GM12878 (cell line): Measurements from ENCODE around the gene SLC47A2. TPM values are rescaled to one million over a fixed set of nuclear protein-coding genes. Genes with fewer than 3 reads are reported as not detected.

Source experiments
- ATAC-seq: fragments of 200-7000 bp; cut with Tn5 transposase; 3 replicates; pipeline ENCODE4 v1.9.1; 2020; ENCODE audit warnings: mild to moderate bottlenecking, moderate library complexity
- BruUV-seq: library from RNA; stranded (reverse); fragments of 400-500 nt; replicated peaks from 2 replicates; lab custom pipeline; 2021; lab: Mats Ljungman, UMichigan
- CTCF ChIA-PET: fragments of 300-600 bp; sonication (Branson Sonifier 250); formaldehyde crosslinking; extraction: SDS; loops from one replicate; lab custom pipeline; 2021; ENCODE audit warnings: inconsistent platforms; lab: Yijun Ruan, JAX
- POLR2A ChIA-PET: fragments of 350-600 bp; formaldehyde crosslinking; extraction: SDS; loops from one replicate; lab custom pipeline; 2021; ENCODE audit warnings: inconsistent platforms; lab: Charles Lee
- RAD21 ChIA-PET: fragments of 300-600 bp; sonication (Branson Sonifier 250); formaldehyde crosslinking; loops from one replicate; lab custom pipeline; 2023; ENCODE audit warnings: antibody characterized with exemption; ENCODE audit not compliant: unreplicated experiment; lab: Charles Lee
- SMC1A ChIA-PET: fragments of 300-600 bp; sonication (Branson Sonifier 250); formaldehyde crosslinking; loops from one replicate; lab custom pipeline; 2023; ENCODE audit not compliant: unreplicated experiment, uncharacterized antibody; lab: Charles Lee
- DNase-seq: peaks from one replicate; pipeline ENCODE4 v3.0.0-alpha.2; 2011; ENCODE audit warnings: low read depth, low spot score
- FAIRE-seq: peaks from 3 replicates; lab custom pipeline; 2011; peaks lifted over from hg19 to GRCh38; lab: Jason Lieb, UNC
- H2AFZ ChIP-seq: 2 replicates; pipeline ENCODE4 v1.6.0; 2011; ENCODE audit warnings: low read depth, low read length, control low read depth; ENCODE audit not compliant: control insufficient read depth
- H3K27ac ChIP-seq: 2 replicates; pipeline ENCODE4 v1.5.1; 2011; ENCODE audit warnings: control low read depth; ENCODE audit not compliant: control insufficient read depth, insufficient read depth
- H3K27me3 ChIP-seq, 2 experiments: replicated peaks in 1 of 2; 2 replicates each; pipeline versions ENCODE4 v1.6.0 to v1.6.1; 2011; ENCODE audit warnings: low read length in 1 of 2; ENCODE audit not compliant: control insufficient read depth in 2 of 2, insufficient read depth in 2 of 2
- H3K36me3 ChIP-seq, 2 experiments: 2 replicates each; pipeline ENCODE4 v1.5.1; 2011; ENCODE audit warnings: low read length in 1 of 2; ENCODE audit not compliant: control insufficient read depth in 2 of 2, insufficient read depth in 2 of 2
- H3K4me1 ChIP-seq: 2 replicates; pipeline ENCODE4 v1.6.1; 2011; ENCODE audit warnings: mild to moderate bottlenecking, low read length, moderate library complexity, mixed read lengths; ENCODE audit not compliant: control insufficient read depth, insufficient read depth
- H3K4me2 ChIP-seq: 2 replicates; pipeline ENCODE4 v1.6.0; 2011; ENCODE audit warnings: control low read depth; ENCODE audit not compliant: control insufficient read depth, insufficient read depth
- H3K4me3 ChIP-seq: fragments of 200-600 bp; sonication (generic); 2 replicates; pipeline ENCODE4 v1.5.1; 2016
- H3K79me2 ChIP-seq: 2 replicates; pipeline ENCODE4 v1.6.0; 2011; ENCODE audit warnings: low read length; ENCODE audit not compliant: control insufficient read depth, insufficient read depth
- H3K9ac ChIP-seq: 2 replicates; pipeline ENCODE4 v1.8.0; 2011; ENCODE audit warnings: low read length, control low read depth, mixed read lengths; ENCODE audit not compliant: control insufficient read depth, insufficient read depth
- H3K9me3 ChIP-seq: replicated peaks from 3 replicates; pipeline ENCODE4 v1.5.1; 2011; ENCODE audit warnings: mild to moderate bottlenecking, low read length; ENCODE audit not compliant: control insufficient read depth, insufficient read depth
- H4K20me1 ChIP-seq: 2 replicates; pipeline ENCODE4 v1.6.0; 2011; ENCODE audit not compliant: control insufficient read depth, insufficient read depth
- BACH1 ChIP-seq: fragments of 450-650 bp; IDR thresholded peaks from 2 replicates; pipeline ENCODE4 v1.6.1; 2017; ENCODE audit warnings: mild to moderate bottlenecking, borderline replicate concordance
- CBFB ChIP-seq: IDR thresholded peaks from 2 replicates; pipeline ENCODE4 v1.6.1; 2016; ENCODE audit warnings: antibody characterized with exemption, low read depth
- CREB1 ChIP-seq: IDR thresholded peaks from 2 replicates; pipeline ENCODE4 v1.6.1; 2012; ENCODE audit warnings: low read depth, mild to moderate bottlenecking, inconsistent platforms
- FOXK2 ChIP-seq: fragments of 450-650 bp; IDR thresholded peaks from 2 replicates; pipeline ENCODE4 v1.6.1; 2017; ENCODE audit warnings: mild to moderate bottlenecking, moderate library complexity
- HCFC1 ChIP-seq: fragments of 150-350 bp; IDR thresholded peaks from 2 replicates; pipeline ENCODE4 v1.6.1; 2014; ENCODE audit warnings: low read length
- HDAC2 ChIP-seq: fragments of 200-600 bp; sonication (generic); IDR thresholded peaks from 2 replicates; pipeline ENCODE4 v1.6.1; 2017
- MEF2A ChIP-seq: IDR thresholded peaks from 2 replicates; pipeline ENCODE4 v1.6.1; 2011; ENCODE audit warnings: low read depth, mild to moderate bottlenecking, low read length, moderate library complexity; ENCODE audit not compliant: insufficient read depth
- NBN ChIP-seq: fragments of 450-650 bp; IDR thresholded peaks from 2 replicates; pipeline ENCODE4 v1.6.1; 2016
- NRF1 ChIP-seq: conservative IDR thresholded peaks from 2 replicates; pipeline ENCODE4 v1.6.1; 2011; ENCODE audit warnings: mild to moderate bottlenecking, low read depth, low read length, improper control_type of control experiment
- PAX8 ChIP-seq: fragments of 450-650 bp; IDR thresholded peaks from 2 replicates; pipeline ENCODE4 v1.6.1; 2017; ENCODE audit warnings: mild to moderate bottlenecking, moderate library complexity
- RUNX3 ChIP-seq: IDR thresholded peaks from 2 replicates; pipeline ENCODE4 v1.6.1; 2012; ENCODE audit warnings: low read length, inconsistent platforms
- SIX5 ChIP-seq: IDR thresholded peaks from 2 replicates; pipeline ENCODE4 v1.6.1; 2011; ENCODE audit warnings: mild to moderate bottlenecking, low read depth, low read length, moderate library complexity; ENCODE audit not compliant: severe bottlenecking
- SPI1 ChIP-seq: IDR thresholded peaks from 2 replicates; pipeline ENCODE4 v1.6.1; 2011; ENCODE audit warnings: low read depth, mild to moderate bottlenecking, low read length, moderate library complexity, borderline replicate concordance; ENCODE audit not compliant: insufficient read depth
- WGBS: methylation state at CpG from one replicate; pipeline ENCODE4 v1.1.6; 2016; ENCODE audit warnings: low lambda C conversion rate; ENCODE audit not compliant: insufficient replicate concordance, insufficient coverage; ENCODE audit errors: missing lambda C conversion rate; 5-methylcytosine and 5-hydroxymethylcytosine counted together
- in situ Hi-C: fragments of 300-500 bp; cut with MboI; formaldehyde crosslinking; loops from 9 replicates; pipeline ENCODE4 v1.14.3; 2018; ENCODE audit warnings: mixed read lengths
- intact Hi-C: fragments of 100-400 bp; cut with micrococcal nuclease; formaldehyde crosslinking; loops from one replicate; pipeline ENCODE4 v1.14.2; 2022; ENCODE audit not compliant: unreplicated experiment
- polyA plus RNA-seq, 11 experiments: library from polyadenylated mRNA; depleted of rRNA in 4 of 11; unstranded in 6 of 11; stranded (reverse) in 5 of 11; fragments of >200 nt; fragmentation: Nextera tagmentation in 4 of 11; fragmentation: Illumina TruSeq in 1 of 11; extraction: Ambion mirVana in 4 of 11; extraction: Trizol in 1 of 11; gene quantifications; 1 replicate in 1 of 11; 2 replicates in 10 of 11; pipeline versions ENCODE4 v1.2.1 to v1.2.3, GENCODE V29; 2011 to 2016; ENCODE audit warnings: inconsistent platforms in 2 of 11, missing spikeins in 2 of 11, low read depth in 1 of 11
- total RNA-seq, 4 experiments: library from RNA; depleted of rRNA in 3 of 4; stranded (reverse); fragments of >200 nt in 3 of 4; fragmentation: Illumina TruSeq in 1 of 4; extraction: Trizol in 1 of 4; gene quantifications; 2 replicates each; pipeline versions ENCODE4 v1.2.1 to v1.2.3, GENCODE V29; 2013 to 2021
- TF ChIP-seq, protein P1 (sequence below): IDR thresholded peaks from 2 replicates; pipeline ENCODE4 v1.6.1; 2011; ENCODE audit warnings: borderline replicate concordance, low read depth, mild to moderate bottlenecking, moderate library complexity, mixed read lengths, low read length; ENCODE audit not compliant: insufficient read depth; ENCODE audit errors: extremely low read length
- TF ChIP-seq, protein P2 (sequence below): fragments of 450-650 bp; IDR thresholded peaks from 2 replicates; pipeline ENCODE4 v1.6.1; 2016; ENCODE audit warnings: mild to moderate bottlenecking, moderate library complexity, borderline replicate concordance

The SLC47A2 gene
- total and polyA plus RNA-seq, 10 of the 15 experiments (the other 5 are each of a cell fraction or from before 2014, with no cell fraction given) = not detected

DNA sequence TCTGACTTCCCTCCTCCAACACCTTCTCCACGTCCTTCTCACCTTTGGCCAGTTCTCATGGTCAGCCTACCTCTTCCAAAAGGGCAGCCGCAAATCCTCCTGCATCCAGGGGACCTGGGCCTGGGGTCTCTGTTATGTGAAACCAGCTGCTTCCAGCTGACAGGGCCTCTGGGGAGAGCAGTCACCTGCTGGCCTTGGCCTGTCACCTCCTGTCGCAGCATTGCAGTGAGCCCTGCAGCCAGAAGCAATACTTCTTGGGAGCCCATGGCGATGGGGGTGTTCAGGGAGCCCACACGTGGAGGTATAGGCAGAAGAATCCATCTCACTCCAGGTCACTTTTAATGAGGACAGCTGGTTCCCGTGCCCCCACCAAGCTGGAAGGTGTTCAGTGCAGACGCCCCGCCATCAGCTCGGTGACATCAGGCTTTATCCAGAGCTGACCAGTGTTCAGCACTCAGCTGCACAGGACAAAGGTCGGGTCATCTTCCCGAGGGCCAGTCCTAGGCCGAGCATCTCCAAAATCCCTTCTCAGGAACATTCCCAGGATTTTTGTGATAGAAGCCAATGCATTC, 1.7 kb upstream of the SLC47A2 start (continued):
- TF ChIP-seq RUNX3 = no peak

DNA sequence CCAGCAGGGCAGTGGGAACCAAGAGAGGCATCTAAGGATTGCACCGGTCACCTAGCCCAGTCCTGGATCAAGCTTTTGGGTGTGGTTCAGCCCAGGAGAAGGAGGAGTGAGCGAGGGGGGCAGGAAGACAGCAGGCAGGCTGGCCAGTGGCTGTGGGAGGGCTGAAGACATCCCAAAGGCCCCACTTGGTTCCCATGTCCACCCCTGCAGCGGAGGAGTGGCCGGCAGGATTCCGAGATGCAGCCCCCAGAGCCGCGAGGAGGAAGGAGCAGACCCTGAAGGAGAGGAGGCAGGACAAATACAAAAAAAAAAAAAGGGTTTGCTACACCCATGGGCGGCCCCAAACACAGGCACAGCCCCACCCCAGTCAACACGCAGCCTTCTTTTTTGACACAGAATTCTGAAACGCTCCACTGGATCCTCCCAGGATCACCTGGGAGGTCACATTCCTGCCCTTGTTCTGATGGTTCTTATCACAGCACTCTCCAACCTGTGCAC, 1.1 kb upstream of the SLC47A2 start:
- ChIA-PET POLR2A (no interaction called here), CTCF (no interaction called here), RAD21 (no interaction called here), SMC1A (interaction anchor here (1.0 kb wide), 1 partner anchor 188 kb away, joined by 3 read pairs; no protein-coding TSS in a partner anchor)
- no TSS peak for BruUV-seq
- no peaks in the 10 kb centered on the region for H3K9me3 ChIP-seq
- H2AFZ ChIP-seq = no peak overlapping the region
- H4K20me1 ChIP-seq = no peaks in the 10 kb centered on the region
- H3K27ac ChIP-seq = no peak overlapping the region
- in situ Hi-C loops (no loop called here), intact Hi-C loops (no loop called here)
- H3K79me2 ChIP-seq = no peaks in the 10 kb centered on the region
- peaks cover 0 to 2% of the 10 kb centered on the region in 2 experiments; a peak in 1 of 4 replicates for H3K27me3 ChIP-seq
- no peak for FAIRE-seq
- 44% methylated on average over 10 of the region's 10 CpGs for WGBS
- no peak overlapping the region for H3K4me3 ChIP-seq
- TF ChIP-seq HDAC2 = no peak
- TF ChIP-seq FOXK2 = no peak
- TF ChIP-seq CBFB = no peak
- TF ChIP-seq NRF1 = no peak
- no peak for TF ChIP-seq CREB1
- TF ChIP-seq SIX5 = no peak
- TF ChIP-seq NBN = no peak
- TF ChIP-seq, protein P1, sequence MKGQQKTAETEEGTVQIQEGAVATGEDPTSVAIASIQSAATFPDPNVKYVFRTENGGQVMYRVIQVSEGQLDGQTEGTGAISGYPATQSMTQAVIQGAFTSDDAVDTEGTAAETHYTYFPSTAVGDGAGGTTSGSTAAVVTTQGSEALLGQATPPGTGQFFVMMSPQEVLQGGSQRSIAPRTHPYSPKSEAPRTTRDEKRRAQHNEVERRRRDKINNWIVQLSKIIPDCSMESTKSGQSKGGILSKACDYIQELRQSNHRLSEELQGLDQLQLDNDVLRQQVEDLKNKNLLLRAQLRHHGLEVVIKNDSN = no peak
- TF ChIP-seq, protein P2, sequence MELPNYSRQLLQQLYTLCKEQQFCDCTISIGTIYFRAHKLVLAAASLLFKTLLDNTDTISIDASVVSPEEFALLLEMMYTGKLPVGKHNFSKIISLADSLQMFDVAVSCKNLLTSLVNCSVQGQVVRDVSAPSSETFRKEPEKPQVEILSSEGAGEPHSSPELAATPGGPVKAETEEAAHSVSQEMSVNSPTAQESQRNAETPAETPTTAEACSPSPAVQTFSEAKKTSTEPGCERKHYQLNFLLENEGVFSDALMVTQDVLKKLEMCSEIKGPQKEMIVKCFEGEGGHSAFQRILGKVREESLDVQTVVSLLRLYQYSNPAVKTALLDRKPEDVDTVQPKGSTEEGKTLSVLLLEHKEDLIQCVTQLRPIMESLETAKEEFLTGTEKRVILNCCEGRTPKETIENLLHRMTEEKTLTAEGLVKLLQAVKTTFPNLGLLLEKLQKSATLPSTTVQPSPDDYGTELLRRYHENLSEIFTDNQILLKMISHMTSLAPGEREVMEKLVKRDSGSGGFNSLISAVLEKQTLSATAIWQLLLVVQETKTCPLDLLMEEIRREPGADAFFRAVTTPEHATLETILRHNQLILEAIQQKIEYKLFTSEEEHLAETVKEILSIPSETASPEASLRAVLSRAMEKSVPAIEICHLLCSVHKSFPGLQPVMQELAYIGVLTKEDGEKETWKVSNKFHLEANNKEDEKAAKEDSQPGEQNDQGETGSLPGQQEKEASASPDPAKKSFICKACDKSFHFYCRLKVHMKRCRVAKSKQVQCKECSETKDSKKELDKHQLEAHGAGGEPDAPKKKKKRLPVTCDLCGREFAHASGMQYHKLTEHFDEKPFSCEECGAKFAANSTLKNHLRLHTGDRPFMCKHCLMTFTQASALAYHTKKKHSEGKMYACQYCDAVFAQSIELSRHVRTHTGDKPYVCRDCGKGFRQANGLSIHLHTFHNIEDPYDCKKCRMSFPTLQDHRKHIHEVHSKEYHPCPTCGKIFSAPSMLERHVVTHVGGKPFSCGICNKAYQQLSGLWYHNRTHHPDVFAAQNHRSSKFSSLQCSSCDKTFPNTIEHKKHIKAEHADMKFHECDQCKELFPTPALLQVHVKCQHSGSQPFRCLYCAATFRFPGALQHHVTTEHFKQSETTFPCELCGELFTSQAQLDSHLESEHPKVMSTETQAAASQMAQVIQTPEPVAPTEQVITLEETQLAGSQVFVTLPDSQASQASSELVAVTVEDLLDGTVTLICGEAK = no peak
- TF ChIP-seq SPI1 = no peak
- TF ChIP-seq MEF2A = no peak
- no peak for TF ChIP-seq BACH1
- no peak for TF ChIP-seq HCFC1
- TF ChIP-seq PAX8 = no peak
- ATAC-seq = no peak
- H3K4me1 ChIP-seq = no peaks in the 10 kb centered on the region
- no peak for DNase-seq
- no peak overlapping the region for H3K9ac ChIP-seq
- no peak overlapping the region for H3K4me2 ChIP-seq
- no peaks in the 10 kb centered on the region for H3K36me3 ChIP-seq
